HEK293 (cell line): ENCODE data around the gene MYZAP.

Experiments used
- HOXA7 ChIP-seq: sonication (generic); formaldehyde crosslinking; IDR thresholded peaks from 2 replicates; pipeline ENCODE4 v1.8.1; 2022; ENCODE audit warnings: missing genetic modification reagents, borderline replicate concordance
- RBAK ChIP-seq: fragments of 450-650 bp; formaldehyde crosslinking; IDR thresholded peaks from 2 replicates; pipeline ENCODE4 v1.5.1; 2016; ENCODE audit warnings: missing biosample characterization, missing genetic modification characterization
- ZNF211 ChIP-seq: fragments of 450-650 bp; formaldehyde crosslinking; IDR thresholded peaks from 2 replicates; pipeline ENCODE4 v1.5.1; 2016; ENCODE audit warnings: low read depth, missing biosample characterization, missing genetic modification characterization
- ZNF24 ChIP-seq: fragments of 450-650 bp; formaldehyde crosslinking; IDR thresholded peaks from 2 replicates; pipeline ENCODE4 v1.5.1; 2016; ENCODE audit warnings: missing biosample characterization, missing genetic modification characterization
- ZNF561 ChIP-seq: fragments of 450-650 bp; IDR thresholded peaks from 2 replicates; pipeline ENCODE4 v1.5.1; 2018; ENCODE audit warnings: missing biosample characterization, missing genetic modification characterization, borderline replicate concordance
- ZNF629 ChIP-seq: fragments of 450-650 bp; formaldehyde crosslinking; IDR thresholded peaks from 2 replicates; pipeline ENCODE4 v1.5.1; 2017; ENCODE audit warnings: missing biosample characterization, missing genetic modification characterization
- ZNF704 ChIP-seq: fragments of 450-650 bp; formaldehyde crosslinking; IDR thresholded peaks from 2 replicates; pipeline ENCODE4 v1.5.1; 2016; ENCODE audit warnings: missing biosample characterization, missing genetic modification characterization
- ZNF837 ChIP-seq: fragments of 450-650 bp; formaldehyde crosslinking; IDR thresholded peaks from 2 replicates; pipeline ENCODE4 v1.5.1; 2016; ENCODE audit warnings: missing biosample characterization, missing genetic modification characterization
- TF ChIP-seq, protein P1 (sequence below): fragments of 450-650 bp; formaldehyde crosslinking; optimal IDR thresholded peaks from 2 replicates; pipeline ENCODE3; 2016; ENCODE audit warnings: missing biosample characterization, mild to moderate bottlenecking, missing genetic modification characterization
- TF ChIP-seq, protein P2 (sequence below): fragments of 450-650 bp; formaldehyde crosslinking; IDR thresholded peaks from 2 replicates; pipeline ENCODE4 v1.5.1; 2016; ENCODE audit warnings: missing biosample characterization, missing genetic modification characterization
- TF ChIP-seq, protein P3 (sequence below): fragments of 450-650 bp; formaldehyde crosslinking; IDR thresholded peaks from 2 replicates; pipeline ENCODE4 v1.5.1; 2016; ENCODE audit warnings: missing biosample characterization, missing genetic modification characterization
- TF ChIP-seq, protein P4 (sequence below): fragments of 450-650 bp; formaldehyde crosslinking; IDR thresholded peaks from 2 replicates; pipeline ENCODE4 v1.5.1; 2016; ENCODE audit warnings: missing biosample characterization, missing genetic modification characterization
- TF ChIP-seq, protein P5 (sequence below): fragments of 450-650 bp; formaldehyde crosslinking; conservative IDR thresholded peaks from 2 replicates; pipeline ENCODE4 v1.5.1; 2016; ENCODE audit warnings: low read depth, missing biosample characterization, missing genetic modification characterization
- TF ChIP-seq, protein P6 (sequence below): IDR thresholded peaks from 2 replicates; pipeline ENCODE4 v1.6.1; 2011; ENCODE audit warnings: mild to moderate bottlenecking, low read depth, low read length, borderline replicate concordance

- TF ChIP-seq, protein P1, sequence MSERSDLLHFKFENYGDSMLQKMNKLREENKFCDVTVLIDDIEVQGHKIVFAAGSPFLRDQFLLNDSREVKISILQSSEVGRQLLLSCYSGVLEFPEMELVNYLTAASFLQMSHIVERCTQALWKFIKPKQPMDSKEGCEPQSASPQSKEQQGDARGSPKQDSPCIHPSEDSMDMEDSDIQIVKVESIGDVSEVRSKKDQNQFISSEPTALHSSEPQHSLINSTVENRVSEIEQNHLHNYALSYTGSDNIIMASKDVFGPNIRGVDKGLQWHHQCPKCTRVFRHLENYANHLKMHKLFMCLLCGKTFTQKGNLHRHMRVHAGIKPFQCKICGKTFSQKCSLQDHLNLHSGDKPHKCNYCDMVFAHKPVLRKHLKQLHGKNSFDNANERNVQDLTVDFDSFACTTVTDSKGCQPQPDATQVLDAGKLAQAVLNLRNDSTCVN: no peak
- no peak for TF ChIP-seq RBAK (tag by site-specific recombination)
- TF ChIP-seq, protein P2, sequence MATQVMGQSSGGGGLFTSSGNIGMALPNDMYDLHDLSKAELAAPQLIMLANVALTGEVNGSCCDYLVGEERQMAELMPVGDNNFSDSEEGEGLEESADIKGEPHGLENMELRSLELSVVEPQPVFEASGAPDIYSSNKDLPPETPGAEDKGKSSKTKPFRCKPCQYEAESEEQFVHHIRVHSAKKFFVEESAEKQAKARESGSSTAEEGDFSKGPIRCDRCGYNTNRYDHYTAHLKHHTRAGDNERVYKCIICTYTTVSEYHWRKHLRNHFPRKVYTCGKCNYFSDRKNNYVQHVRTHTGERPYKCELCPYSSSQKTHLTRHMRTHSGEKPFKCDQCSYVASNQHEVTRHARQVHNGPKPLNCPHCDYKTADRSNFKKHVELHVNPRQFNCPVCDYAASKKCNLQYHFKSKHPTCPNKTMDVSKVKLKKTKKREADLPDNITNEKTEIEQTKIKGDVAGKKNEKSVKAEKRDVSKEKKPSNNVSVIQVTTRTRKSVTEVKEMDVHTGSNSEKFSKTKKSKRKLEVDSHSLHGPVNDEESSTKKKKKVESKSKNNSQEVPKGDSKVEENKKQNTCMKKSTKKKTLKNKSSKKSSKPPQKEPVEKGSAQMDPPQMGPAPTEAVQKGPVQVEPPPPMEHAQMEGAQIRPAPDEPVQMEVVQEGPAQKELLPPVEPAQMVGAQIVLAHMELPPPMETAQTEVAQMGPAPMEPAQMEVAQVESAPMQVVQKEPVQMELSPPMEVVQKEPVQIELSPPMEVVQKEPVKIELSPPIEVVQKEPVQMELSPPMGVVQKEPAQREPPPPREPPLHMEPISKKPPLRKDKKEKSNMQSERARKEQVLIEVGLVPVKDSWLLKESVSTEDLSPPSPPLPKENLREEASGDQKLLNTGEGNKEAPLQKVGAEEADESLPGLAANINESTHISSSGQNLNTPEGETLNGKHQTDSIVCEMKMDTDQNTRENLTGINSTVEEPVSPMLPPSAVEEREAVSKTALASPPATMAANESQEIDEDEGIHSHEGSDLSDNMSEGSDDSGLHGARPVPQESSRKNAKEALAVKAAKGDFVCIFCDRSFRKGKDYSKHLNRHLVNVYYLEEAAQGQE (tag by site-specific recombination): no peak
- TF ChIP-seq, protein P3, sequence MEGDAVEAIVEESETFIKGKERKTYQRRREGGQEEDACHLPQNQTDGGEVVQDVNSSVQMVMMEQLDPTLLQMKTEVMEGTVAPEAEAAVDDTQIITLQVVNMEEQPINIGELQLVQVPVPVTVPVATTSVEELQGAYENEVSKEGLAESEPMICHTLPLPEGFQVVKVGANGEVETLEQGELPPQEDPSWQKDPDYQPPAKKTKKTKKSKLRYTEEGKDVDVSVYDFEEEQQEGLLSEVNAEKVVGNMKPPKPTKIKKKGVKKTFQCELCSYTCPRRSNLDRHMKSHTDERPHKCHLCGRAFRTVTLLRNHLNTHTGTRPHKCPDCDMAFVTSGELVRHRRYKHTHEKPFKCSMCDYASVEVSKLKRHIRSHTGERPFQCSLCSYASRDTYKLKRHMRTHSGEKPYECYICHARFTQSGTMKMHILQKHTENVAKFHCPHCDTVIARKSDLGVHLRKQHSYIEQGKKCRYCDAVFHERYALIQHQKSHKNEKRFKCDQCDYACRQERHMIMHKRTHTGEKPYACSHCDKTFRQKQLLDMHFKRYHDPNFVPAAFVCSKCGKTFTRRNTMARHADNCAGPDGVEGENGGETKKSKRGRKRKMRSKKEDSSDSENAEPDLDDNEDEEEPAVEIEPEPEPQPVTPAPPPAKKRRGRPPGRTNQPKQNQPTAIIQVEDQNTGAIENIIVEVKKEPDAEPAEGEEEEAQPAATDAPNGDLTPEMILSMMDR (tag by site-specific recombination): no peak
- TF ChIP-seq ZNF24: no peak
- TF ChIP-seq ZNF211 (tag by site-specific recombination): no peak
- TF ChIP-seq ZNF561 (tag by site-specific recombination): no peak
- TF ChIP-seq, protein P4, sequence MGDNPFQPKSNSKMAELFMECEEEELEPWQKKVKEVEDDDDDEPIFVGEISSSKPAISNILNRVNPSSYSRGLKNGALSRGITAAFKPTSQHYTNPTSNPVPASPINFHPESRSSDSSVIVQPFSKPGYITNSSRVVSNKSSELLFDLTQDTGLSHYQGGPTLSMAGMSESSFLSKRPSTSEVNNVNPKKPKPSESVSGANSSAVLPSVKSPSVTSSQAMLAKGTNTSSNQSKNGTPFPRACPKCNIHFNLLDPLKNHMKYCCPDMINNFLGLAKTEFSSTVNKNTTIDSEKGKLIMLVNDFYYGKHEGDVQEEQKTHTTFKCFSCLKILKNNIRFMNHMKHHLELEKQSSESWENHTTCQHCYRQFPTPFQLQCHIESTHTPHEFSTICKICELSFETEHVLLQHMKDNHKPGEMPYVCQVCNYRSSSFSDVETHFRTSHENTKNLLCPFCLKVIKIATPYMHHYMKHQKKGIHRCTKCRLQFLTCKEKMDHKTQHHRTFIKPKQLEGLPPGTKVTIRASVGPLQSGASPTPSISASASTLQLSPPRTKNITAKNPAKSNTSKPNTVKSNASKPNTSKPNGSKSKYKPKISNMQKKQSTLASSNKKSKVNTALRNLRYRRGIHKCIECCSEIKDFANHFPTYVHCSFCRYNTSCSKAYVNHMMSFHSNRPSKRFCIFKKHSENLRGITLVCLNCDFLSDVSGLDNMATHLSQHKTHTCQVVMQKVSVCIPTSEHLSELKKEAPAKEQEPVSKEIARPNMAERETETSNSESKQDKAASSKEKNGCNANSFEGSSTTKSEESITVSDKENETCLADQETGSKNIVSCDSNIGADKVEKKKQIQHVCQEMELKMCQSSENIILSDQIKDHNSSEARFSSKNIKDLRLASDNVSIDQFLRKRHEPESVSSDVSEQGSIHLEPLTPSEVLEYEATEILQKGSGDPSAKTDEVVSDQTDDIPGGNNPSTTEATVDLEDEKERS (tag by site-specific recombination): no peak
- no peak for TF ChIP-seq ZNF837
- TF ChIP-seq, protein P5, sequence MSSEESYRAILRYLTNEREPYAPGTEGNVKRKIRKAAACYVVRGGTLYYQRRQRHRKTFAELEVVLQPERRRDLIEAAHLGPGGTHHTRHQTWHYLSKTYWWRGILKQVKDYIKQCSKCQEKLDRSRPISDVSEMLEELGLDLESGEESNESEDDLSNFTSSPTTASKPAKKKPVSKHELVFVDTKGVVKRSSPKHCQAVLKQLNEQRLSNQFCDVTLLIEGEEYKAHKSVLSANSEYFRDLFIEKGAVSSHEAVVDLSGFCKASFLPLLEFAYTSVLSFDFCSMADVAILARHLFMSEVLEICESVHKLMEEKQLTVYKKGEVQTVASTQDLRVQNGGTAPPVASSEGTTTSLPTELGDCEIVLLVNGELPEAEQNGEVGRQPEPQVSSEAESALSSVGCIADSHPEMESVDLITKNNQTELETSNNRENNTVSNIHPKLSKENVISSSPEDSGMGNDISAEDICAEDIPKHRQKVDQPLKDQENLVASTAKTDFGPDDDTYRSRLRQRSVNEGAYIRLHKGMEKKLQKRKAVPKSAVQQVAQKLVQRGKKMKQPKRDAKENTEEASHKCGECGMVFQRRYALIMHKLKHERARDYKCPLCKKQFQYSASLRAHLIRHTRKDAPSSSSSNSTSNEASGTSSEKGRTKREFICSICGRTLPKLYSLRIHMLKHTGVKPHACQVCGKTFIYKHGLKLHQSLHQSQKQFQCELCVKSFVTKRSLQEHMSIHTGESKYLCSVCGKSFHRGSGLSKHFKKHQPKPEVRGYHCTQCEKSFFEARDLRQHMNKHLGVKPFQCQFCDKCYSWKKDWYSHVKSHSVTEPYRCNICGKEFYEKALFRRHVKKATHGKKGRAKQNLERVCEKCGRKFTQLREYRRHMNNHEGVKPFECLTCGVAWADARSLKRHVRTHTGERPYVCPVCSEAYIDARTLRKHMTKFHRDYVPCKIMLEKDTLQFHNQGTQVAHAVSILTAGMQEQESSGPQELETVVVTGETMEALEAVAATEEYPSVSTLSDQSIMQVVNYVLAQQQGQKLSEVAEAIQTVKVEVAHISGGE: no peak
- TF ChIP-seq ZNF629 (tag by site-specific recombination): no peak
- TF ChIP-seq ZNF704: no peak
- TF ChIP-seq, protein P6, sequence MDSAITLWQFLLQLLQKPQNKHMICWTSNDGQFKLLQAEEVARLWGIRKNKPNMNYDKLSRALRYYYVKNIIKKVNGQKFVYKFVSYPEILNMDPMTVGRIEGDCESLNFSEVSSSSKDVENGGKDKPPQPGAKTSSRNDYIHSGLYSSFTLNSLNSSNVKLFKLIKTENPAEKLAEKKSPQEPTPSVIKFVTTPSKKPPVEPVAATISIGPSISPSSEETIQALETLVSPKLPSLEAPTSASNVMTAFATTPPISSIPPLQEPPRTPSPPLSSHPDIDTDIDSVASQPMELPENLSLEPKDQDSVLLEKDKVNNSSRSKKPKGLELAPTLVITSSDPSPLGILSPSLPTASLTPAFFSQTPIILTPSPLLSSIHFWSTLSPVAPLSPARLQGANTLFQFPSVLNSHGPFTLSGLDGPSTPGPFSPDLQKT: no peak
- TF ChIP-seq HOXA7 (CRISPR knock-in tag): no peak
Measured at GRCh38 chr15:57607570-57608000, 15.9 kb downstream of the MYZAP start.
